H9 (cell line): ENCODE results near the gene POMT2. TPM values are rescaled to one million over a fixed set of nuclear protein-coding genes. Genes with fewer than 3 reads are reported as not detected.

Experiments used
- DNase-seq: peaks from one replicate; pipeline ENCODE4 v3.0.0-alpha.2; 2017
- H2AFZ ChIP-seq: one replicate; pipeline ENCODE4 v1.6.1; 2013; ENCODE audit warnings: mild to moderate bottlenecking, low read length, control low read depth, moderate library complexity
- H2AK5ac ChIP-seq: 2 replicates; pipeline ENCODE4 v1.6.1; 2013; ENCODE audit warnings: low read length, control low read depth, mixed read lengths; ENCODE audit not compliant: insufficient read length
- H2BK120ac ChIP-seq: one replicate; pipeline ENCODE4 v1.6.1; 2013; ENCODE audit warnings: low read depth, mild to moderate bottlenecking, low read length, control low read depth, inconsistent platforms; ENCODE audit not compliant: poor library complexity, severe bottlenecking
- H2BK12ac ChIP-seq: 2 replicates; pipeline ENCODE4 v1.6.1; 2013; ENCODE audit warnings: low read length, control low read depth, mixed read lengths, low read depth; ENCODE audit not compliant: insufficient read length
- H2BK15ac ChIP-seq: 2 replicates; pipeline ENCODE4 v1.6.1; 2013; ENCODE audit warnings: low read depth, low read length, control low read depth
- H2BK20ac ChIP-seq: one replicate; pipeline ENCODE4 v1.6.1; 2013; ENCODE audit warnings: low read depth, mild to moderate bottlenecking, low read length, control low read depth, inconsistent platforms; ENCODE audit not compliant: poor library complexity, severe bottlenecking
- H2BK5ac ChIP-seq: 2 replicates; pipeline ENCODE4 v1.6.1; 2013; ENCODE audit warnings: low read length, control low read depth, mixed read lengths; ENCODE audit not compliant: insufficient read length
- H3K14ac ChIP-seq: 2 replicates; pipeline ENCODE4 v1.6.1; 2013; ENCODE audit warnings: low read length, control low read depth; ENCODE audit not compliant: insufficient read depth
- H3K18ac ChIP-seq: 2 replicates; pipeline ENCODE4 v1.6.1; 2013; ENCODE audit warnings: low read depth, mild to moderate bottlenecking, mixed read lengths, low read length, control low read depth; ENCODE audit not compliant: insufficient read length
- H3K23ac ChIP-seq: 2 replicates; pipeline ENCODE4 v1.6.1; 2013; ENCODE audit warnings: low read length, control low read depth, mixed read lengths, low read depth; ENCODE audit not compliant: insufficient read length
- H3K23me2 ChIP-seq: 2 replicates; pipeline ENCODE4 v1.6.1; 2013; ENCODE audit warnings: low read depth, mild to moderate bottlenecking, mixed read lengths, low read length, control low read depth; ENCODE audit not compliant: insufficient read length, poor library complexity, severe bottlenecking
- H3K27ac ChIP-seq: 2 replicates; pipeline ENCODE4 v1.5.1; 2013; ENCODE audit warnings: low read length, control low read depth, mixed read lengths, low read depth; ENCODE audit not compliant: insufficient read length
- H3K27me3 ChIP-seq: 2 replicates; pipeline ENCODE4 v1.6.1; 2013; ENCODE audit warnings: low read length, control low read depth, inconsistent platforms; ENCODE audit not compliant: insufficient read depth
- H3K4ac ChIP-seq: 2 replicates; pipeline ENCODE4 v1.6.1; 2013; ENCODE audit warnings: low read depth, mild to moderate bottlenecking, control low read depth, inconsistent platforms, low read length, moderate library complexity
- H3K4me1 ChIP-seq: 2 replicates; pipeline ENCODE4 v1.6.1; 2013; ENCODE audit warnings: low read length, control low read depth, inconsistent platforms; ENCODE audit not compliant: insufficient read depth
- H3K4me2 ChIP-seq: 2 replicates; pipeline ENCODE4 v1.6.1; 2013; ENCODE audit warnings: low read length, control low read depth, mixed read lengths; ENCODE audit not compliant: insufficient read length, insufficient read depth
- H3K56ac ChIP-seq: 2 replicates; pipeline ENCODE4 v1.6.1; 2013; ENCODE audit warnings: low read depth, mild to moderate bottlenecking, mixed read lengths, low read length, control low read depth; ENCODE audit not compliant: insufficient read length
- H3K79me1 ChIP-seq: 2 replicates; pipeline ENCODE4 v1.6.1; 2013; ENCODE audit warnings: low read depth, mild to moderate bottlenecking, moderate library complexity, low read length, control low read depth, inconsistent platforms; ENCODE audit not compliant: insufficient read depth, poor library complexity, severe bottlenecking
- H3K79me2 ChIP-seq: 2 replicates; pipeline ENCODE4 v1.6.1; 2013; ENCODE audit warnings: low read length, control low read depth, inconsistent platforms; ENCODE audit not compliant: insufficient read depth
- H3K9ac ChIP-seq: 2 replicates; pipeline ENCODE4 v1.6.1; 2013; ENCODE audit warnings: low read length, control low read depth, mixed read lengths; ENCODE audit not compliant: insufficient read length; ENCODE audit errors: extremely low read depth
- H3K9me3 ChIP-seq: one replicate; pipeline ENCODE4 v1.6.1; 2013; ENCODE audit warnings: low read depth, low read length, inconsistent platforms; ENCODE audit not compliant: control insufficient read depth
- H3T11ph ChIP-seq: one replicate; pipeline ENCODE4 v1.6.1; 2013; ENCODE audit warnings: mild to moderate bottlenecking, low read length, control low read depth, inconsistent platforms
- H4K20me1 ChIP-seq: one replicate; pipeline ENCODE4 v1.6.1; 2013; ENCODE audit not compliant: control insufficient read depth, insufficient read length, insufficient read depth
- H4K5ac ChIP-seq: 2 replicates; pipeline ENCODE4 v1.6.1; 2013; ENCODE audit warnings: low read depth, mild to moderate bottlenecking, mixed read lengths, low read length, control low read depth; ENCODE audit not compliant: insufficient read length
- H4K8ac ChIP-seq: replicated peaks from 2 replicates; pipeline ENCODE4 v1.6.1; 2013; ENCODE audit warnings: low read length, control low read depth, mixed read lengths, low read depth; ENCODE audit not compliant: insufficient read length
- H4K91ac ChIP-seq: 2 replicates; pipeline ENCODE4 v1.6.1; 2013; ENCODE audit warnings: low read depth, mild to moderate bottlenecking, moderate library complexity, mixed read lengths, low read length, control low read depth; ENCODE audit not compliant: insufficient read length
- H3K27ac Mint-ChIP-seq, 3 experiments: 2 replicates in 2 of 3; 3 replicates in 1 of 3; pipeline ENCODE4 v1.8.0; 2020 to 2021; ENCODE audit warnings: mixed read lengths in 3 of 3, mild to moderate bottlenecking in 1 of 3, moderate library complexity in 1 of 3
- H3K27me3 Mint-ChIP-seq: 2 replicates; pipeline ENCODE4 v1.8.0; 2021; ENCODE audit warnings: low read depth, mild to moderate bottlenecking, moderate library complexity, mixed read lengths
- H3K36me3 Mint-ChIP-seq, 3 experiments: 2 replicates in 2 of 3; 3 replicates in 1 of 3; pipeline ENCODE4 v1.8.0; 2020 to 2021; ENCODE audit warnings: low read depth in 3 of 3, mixed read lengths in 3 of 3; ENCODE audit not compliant: insufficient read depth in 1 of 3
- H3K4me1 Mint-ChIP-seq, 2 experiments: 2 replicates each; pipeline ENCODE4 v1.8.0; 2020; ENCODE audit warnings: mixed read lengths in 2 of 2
- H3K4me3 Mint-ChIP-seq, 2 experiments: 2 replicates in 1 of 2; 3 replicates in 1 of 2; pipeline ENCODE4 v1.8.0; 2020 to 2021; ENCODE audit warnings: mild to moderate bottlenecking in 2 of 2, mixed read lengths in 2 of 2, moderate library complexity in 1 of 2
- H3K9me3 Mint-ChIP-seq, 2 experiments: 2 replicates in 1 of 2; 3 replicates in 1 of 2; pipeline ENCODE4 v1.8.0; 2020; ENCODE audit warnings: mild to moderate bottlenecking in 2 of 2, mixed read lengths in 2 of 2, moderate library complexity in 1 of 2
- WGBS: extraction: QIAGEN DNeasy Blood & Tissue Kit; methylation state at CpG from one replicate; pipeline ENCODE4 v1.1.7; 2013; ENCODE audit warnings: missing lambda C conversion rate, low lambda C conversion rate, mixed read lengths; ENCODE audit not compliant: insufficient read length; ENCODE audit errors: extremely low coverage; 5-methylcytosine and 5-hydroxymethylcytosine counted together
- total RNA-seq: library from RNA; stranded (reverse); gene quantifications from 2 replicates; pipeline ENCODE4 v1.2.1, GENCODE V29; 2021
- TF ChIP-seq, protein P1 (sequence below): fragments of 200-600 bp; sonication (generic); conservative IDR thresholded peaks from 3 replicates; pipeline ENCODE4 v1.8.0; 2021; ENCODE audit warnings: antibody characterized with exemption, mild to moderate bottlenecking

POMT2 gene
- total RNA-seq, 1 experiment from 2014 or later: 25.2 TPM

DNA sequence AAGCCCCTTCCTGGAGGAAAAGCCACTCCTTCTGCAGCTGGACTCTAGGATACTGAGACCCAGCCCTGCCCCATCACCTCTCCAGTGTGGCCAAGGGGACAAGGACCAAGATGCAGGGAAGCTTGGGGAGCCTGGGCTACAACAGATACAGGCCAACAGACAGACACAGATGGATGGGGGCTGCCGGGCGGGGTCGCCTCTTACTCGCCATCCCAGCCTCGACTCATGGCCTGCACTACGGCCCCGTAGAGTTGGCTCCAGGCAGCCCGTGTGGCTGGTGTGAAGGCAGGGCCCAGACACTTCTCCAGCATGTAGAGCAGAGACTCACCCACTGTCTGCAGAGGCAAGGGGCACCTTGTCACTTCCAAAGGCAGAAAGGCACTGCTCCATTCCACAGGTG lies 54.3 kb downstream of the POMT2 start:
- H2BK5ac ChIP-seq: no peak overlapping the region
- H3K4me2 ChIP-seq: no peak overlapping the region
- H3K9me3 ChIP-seq: no peaks in the 10 kb centered on the region
- H3K4me1 ChIP-seq: no peaks in the 10 kb centered on the region
- H3T11ph ChIP-seq: no peak overlapping the region
- H3K14ac ChIP-seq: no peak overlapping the region
- no peaks in the 10 kb centered on the region for H3K79me1 ChIP-seq
- TF ChIP-seq, protein P1, sequence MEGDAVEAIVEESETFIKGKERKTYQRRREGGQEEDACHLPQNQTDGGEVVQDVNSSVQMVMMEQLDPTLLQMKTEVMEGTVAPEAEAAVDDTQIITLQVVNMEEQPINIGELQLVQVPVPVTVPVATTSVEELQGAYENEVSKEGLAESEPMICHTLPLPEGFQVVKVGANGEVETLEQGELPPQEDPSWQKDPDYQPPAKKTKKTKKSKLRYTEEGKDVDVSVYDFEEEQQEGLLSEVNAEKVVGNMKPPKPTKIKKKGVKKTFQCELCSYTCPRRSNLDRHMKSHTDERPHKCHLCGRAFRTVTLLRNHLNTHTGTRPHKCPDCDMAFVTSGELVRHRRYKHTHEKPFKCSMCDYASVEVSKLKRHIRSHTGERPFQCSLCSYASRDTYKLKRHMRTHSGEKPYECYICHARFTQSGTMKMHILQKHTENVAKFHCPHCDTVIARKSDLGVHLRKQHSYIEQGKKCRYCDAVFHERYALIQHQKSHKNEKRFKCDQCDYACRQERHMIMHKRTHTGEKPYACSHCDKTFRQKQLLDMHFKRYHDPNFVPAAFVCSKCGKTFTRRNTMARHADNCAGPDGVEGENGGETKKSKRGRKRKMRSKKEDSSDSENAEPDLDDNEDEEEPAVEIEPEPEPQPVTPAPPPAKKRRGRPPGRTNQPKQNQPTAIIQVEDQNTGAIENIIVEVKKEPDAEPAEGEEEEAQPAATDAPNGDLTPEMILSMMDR: no peak
- Mint-ChIP-seq H3K4me1 (peaks cover 2 to 16% of the 10 kb centered on the region in 2 experiments), H3K27ac (no peak overlapping the region), H3K36me3 (no peaks in the 10 kb centered on the region; a peak in 2 of 7 replicates), H3K9me3 (peaks cover 2 to 4% of the 10 kb centered on the region in 2 experiments; a peak in 3 of 5 replicates), H3K4me3 (no peak overlapping the region), H3K27me3 (peaks cover 39% of the 10 kb centered on the region)
- no peak overlapping the region for H2BK15ac ChIP-seq
- no peak overlapping the region for H4K8ac ChIP-seq
- peaks cover 15% of the 10 kb centered on the region for H3K23me2 ChIP-seq
- H3K79me2 ChIP-seq: no peaks in the 10 kb centered on the region
- H2BK20ac ChIP-seq: no peak overlapping the region
- no peak overlapping the region for H3K9ac ChIP-seq
- H4K5ac ChIP-seq: no peak overlapping the region
- DNase-seq: no peak
- H3K23ac ChIP-seq: no peak overlapping the region
- no peak overlapping the region for H3K56ac ChIP-seq
- H4K91ac ChIP-seq: no peak overlapping the region
- no peaks in the 10 kb centered on the region for H4K20me1 ChIP-seq
- no peak overlapping the region for H3K4ac ChIP-seq
- H2AK5ac ChIP-seq: no peak overlapping the region
- no peak overlapping the region for H3K18ac ChIP-seq
- WGBS: no CpG with 5 or more reads among the region's 8 CpGs
- peaks cover 13% of the 10 kb centered on the region for H3K27me3 ChIP-seq
- H2BK12ac ChIP-seq: no peak overlapping the region
- no peak overlapping the region for H3K27ac ChIP-seq
- H2BK120ac ChIP-seq: no peak overlapping the region
- H2AFZ ChIP-seq: no peak overlapping the region
